Adrenal gland (tissue), 5 donors: ENCODE measurements around the gene PPP1R9A.

Experiments
- CTCF ChIP-seq, 6 experiments: fragments of 450-650 bp in 4 of 6; fragments of 200-600 bp in 2 of 6; sonication (generic) in 1 of 6; IDR thresholded peaks; 1 replicate in 5 of 6; 2 replicates in 1 of 6; pipeline versions ENCODE4 v1.5.1 to v1.8.0; 2016 to 2021; ENCODE audit warnings: antibody characterized with exemption in 6 of 6, mild to moderate bottlenecking in 2 of 6, moderate library complexity in 1 of 6
- POLR2A ChIP-seq, 2 donors: fragments of 450-650 bp; IDR thresholded peaks; one replicate each; pipeline ENCODE4 v1.6.1; 2017; ENCODE audit warnings: antibody characterized with exemption in 2 of 2, mild to moderate bottlenecking in 2 of 2, moderate library complexity in 1 of 2
- donor health status: DM: no; HTN: no; CAD: no.

DNA sequence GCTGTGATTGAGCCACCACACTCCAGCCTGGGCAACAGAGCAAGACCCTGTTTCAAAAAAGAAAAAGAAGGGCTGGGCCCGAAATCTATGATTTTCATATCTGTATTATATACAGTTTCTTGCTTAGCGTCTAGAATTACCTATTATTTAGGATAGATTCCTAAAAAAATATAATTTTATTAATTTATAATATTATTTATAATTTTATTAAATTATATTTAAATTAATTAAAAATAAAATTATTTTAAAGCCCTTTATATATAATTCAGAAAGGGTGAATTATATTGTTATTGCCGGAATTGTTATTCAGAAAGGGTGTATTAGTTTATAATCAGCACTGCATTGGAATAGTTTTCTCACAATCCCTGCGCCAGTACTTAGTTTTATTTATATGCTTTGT, 14.5 kb downstream of the PPP1R9A start:
- no peak for TF ChIP-seq CTCF (IDR thresholded peaks at IDR 0.05)
- no peak for TF ChIP-seq POLR2A (IDR thresholded peaks at IDR 0.05)
